ENCODE results near the gene LYRM4. TPM values are rescaled to one million over a fixed set of nuclear protein-coding genes. Genes with fewer than 3 reads are reported as not detected.

Gene LYRM4
- total and polyA plus RNA-seq, 9 of the 15 experiments (the other 6 are each of a cell fraction or from before 2014, with no cell fraction given), result 24.2 to 69.4 (median 41.8) TPM

DNA sequence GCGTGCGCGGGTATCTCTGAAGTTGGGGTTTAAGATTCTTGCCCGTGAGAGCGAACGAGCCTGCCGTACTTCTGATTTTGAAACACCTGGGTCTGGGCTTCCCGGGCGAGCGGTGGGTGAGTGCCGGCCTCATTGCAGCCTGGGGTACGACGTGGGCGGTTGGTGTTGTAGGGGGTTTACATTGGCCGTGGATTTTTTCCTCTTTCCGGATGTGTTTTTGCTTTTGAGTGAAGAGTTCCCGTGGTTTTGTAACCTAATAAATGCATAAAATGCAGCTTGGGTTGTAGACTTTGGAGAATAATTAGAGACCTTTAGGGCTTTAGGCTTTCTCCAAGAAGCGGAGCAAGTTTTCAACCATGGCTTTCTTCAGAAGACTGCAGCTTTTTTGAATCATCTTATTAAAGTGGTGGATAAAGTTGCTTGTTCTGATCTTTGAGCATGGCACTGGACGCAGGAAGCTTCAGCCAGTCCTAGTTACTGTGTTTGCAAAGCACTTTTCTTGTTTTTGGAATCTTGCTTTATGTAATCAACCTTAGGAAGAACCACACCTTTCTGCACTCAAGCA lies 877 bp upstream of the LYRM4 start (continued):
- TF ChIP-seq MAFF (IDR thresholded peaks at IDR 0.05; ENCODE audit: low read length), result no peak
- no peak for TF ChIP-seq ZSCAN29 (IDR thresholded peaks at IDR 0.05)
- TF ChIP-seq, protein P1, sequence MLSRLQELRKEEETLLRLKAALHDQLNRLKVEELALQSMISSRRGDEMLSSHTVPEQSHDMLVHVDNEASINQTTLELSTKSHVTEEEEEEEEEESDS (CRISPR knock-in tag; IDR thresholded peaks at IDR 0.05), result no peak
- no peak for TF ChIP-seq ZFP1 (CRISPR knock-in tag; IDR thresholded peaks at IDR 0.05)
- no peak for TF ChIP-seq SMARCC2 (IDR thresholded peaks at IDR 0.05; ENCODE audit: low read depth)
- TF ChIP-seq TGIF2 (CRISPR knock-in tag; IDR thresholded peaks at IDR 0.05), result no peak
- TF ChIP-seq ZC3H4 (CRISPR knock-in tag; IDR thresholded peaks at IDR 0.05; ENCODE audit: borderline replicate concordance), result no peak
- no peak for TF ChIP-seq FOXA1 (IDR thresholded peaks at IDR 0.05; ENCODE audit: borderline replicate concordance)
- no peak for TF ChIP-seq RBFOX2 (IDR thresholded peaks at IDR 0.05; ENCODE audit: low read depth, low read length)
- no peak for TF ChIP-seq FOXJ3 (CRISPR knock-in tag; IDR thresholded peaks at IDR 0.05)
- TF ChIP-seq, protein P2, sequence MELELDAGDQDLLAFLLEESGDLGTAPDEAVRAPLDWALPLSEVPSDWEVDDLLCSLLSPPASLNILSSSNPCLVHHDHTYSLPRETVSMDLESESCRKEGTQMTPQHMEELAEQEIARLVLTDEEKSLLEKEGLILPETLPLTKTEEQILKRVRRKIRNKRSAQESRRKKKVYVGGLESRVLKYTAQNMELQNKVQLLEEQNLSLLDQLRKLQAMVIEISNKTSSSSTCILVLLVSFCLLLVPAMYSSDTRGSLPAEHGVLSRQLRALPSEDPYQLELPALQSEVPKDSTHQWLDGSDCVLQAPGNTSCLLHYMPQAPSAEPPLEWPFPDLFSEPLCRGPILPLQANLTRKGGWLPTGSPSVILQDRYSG (tag; conservative IDR thresholded peaks at IDR 0.05; ENCODE audit: low read depth), result no peak
- TF ChIP-seq ZNF239 (CRISPR knock-in tag; IDR thresholded peaks at IDR 0.05), result 0 out of 2 replicates have a peak, but pooled peaks have one; percentile 2
- no peak for TF ChIP-seq GTF2A2 (tag; IDR thresholded peaks at IDR 0.05)
- TF ChIP-seq ASH1L (IDR thresholded peaks at IDR 0.05; ENCODE audit: borderline replicate concordance, low read depth, partially characterized antibody), result no peak
- TF ChIP-seq, protein P3, sequence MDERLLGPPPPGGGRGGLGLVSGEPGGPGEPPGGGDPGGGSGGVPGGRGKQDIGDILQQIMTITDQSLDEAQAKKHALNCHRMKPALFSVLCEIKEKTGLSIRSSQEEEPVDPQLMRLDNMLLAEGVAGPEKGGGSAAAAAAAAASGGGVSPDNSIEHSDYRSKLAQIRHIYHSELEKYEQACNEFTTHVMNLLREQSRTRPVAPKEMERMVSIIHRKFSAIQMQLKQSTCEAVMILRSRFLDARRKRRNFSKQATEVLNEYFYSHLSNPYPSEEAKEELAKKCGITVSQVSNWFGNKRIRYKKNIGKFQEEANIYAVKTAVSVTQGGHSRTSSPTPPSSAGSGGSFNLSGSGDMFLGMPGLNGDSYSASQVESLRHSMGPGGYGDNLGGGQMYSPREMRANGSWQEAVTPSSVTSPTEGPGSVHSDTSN (CRISPR knock-in tag; IDR thresholded peaks at IDR 0.05; ENCODE audit: low read depth), result no peak
- TF ChIP-seq, protein P3 (tag; conservative IDR thresholded peaks at IDR 0.05; ENCODE audit: low read depth), result no peak
- TF ChIP-seq ELF4 (CRISPR knock-in tag; IDR thresholded peaks at IDR 0.05), result no peak
- TF ChIP-seq NRF1 (conservative IDR thresholded peaks at IDR 0.05 in 1 of 2, IDR thresholded peaks at IDR 0.05 in 1 of 2), result peak; percentile 52 to 71
- TF ChIP-seq CBFA2T2 (conservative IDR thresholded peaks at IDR 0.05), result no peak
- peak; percentile 58 for TF ChIP-seq PHF8 (IDR thresholded peaks at IDR 0.05; ENCODE audit: borderline replicate concordance, low read length)
- TF ChIP-seq RBM15 (IDR thresholded peaks at IDR 0.05; ENCODE audit: insufficient read depth, low read length), result no peak
- TF ChIP-seq MCM5 (IDR thresholded peaks at IDR 0.05; ENCODE audit: low read depth), result no peak
- TF ChIP-seq, protein P4, sequence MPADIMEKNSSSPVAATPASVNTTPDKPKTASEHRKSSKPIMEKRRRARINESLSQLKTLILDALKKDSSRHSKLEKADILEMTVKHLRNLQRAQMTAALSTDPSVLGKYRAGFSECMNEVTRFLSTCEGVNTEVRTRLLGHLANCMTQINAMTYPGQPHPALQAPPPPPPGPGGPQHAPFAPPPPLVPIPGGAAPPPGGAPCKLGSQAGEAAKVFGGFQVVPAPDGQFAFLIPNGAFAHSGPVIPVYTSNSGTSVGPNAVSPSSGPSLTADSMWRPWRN (IDR thresholded peaks at IDR 0.05; ENCODE audit: low read depth), result no peak
- no peak for TF ChIP-seq HIVEP1 (CRISPR knock-in tag; IDR thresholded peaks at IDR 0.05)
- TF ChIP-seq NR3C1 (CRISPR knock-in tag; IDR thresholded peaks at IDR 0.05), result no peak

Measured in K562 (cell line).